Fibroblast of lung (primary cell): ENCODE data around the gene CNTROB.

Experiments
- CTCF ChIP-seq, 2 donors: IDR thresholded peaks in 1 of 2; conservative IDR thresholded peaks in 1 of 2; 1 replicate in 1 of 2; 2 replicates in 1 of 2; pipeline ENCODE4 v1.5.1; 2011 to 2012; ENCODE audit warnings: low read length in 2 of 2, control low read depth in 1 of 2, inconsistent platforms in 1 of 2, low read depth in 1 of 2, mild to moderate bottlenecking in 1 of 2
- EZH2 ChIP-seq: IDR thresholded peaks from 2 replicates; pipeline ENCODE4 v1.5.1; 2012; ENCODE audit warnings: low read length, control low read depth, mild to moderate bottlenecking; ENCODE audit errors: missing control alignments

- no peak for TF ChIP-seq CTCF (conservative IDR thresholded peaks at IDR 0.05 in 1 of 2, IDR thresholded peaks at IDR 0.05 in 1 of 2; ENCODE audit: low read depth in 1 of 2, low read length in 2 of 2)
- no peak for TF ChIP-seq EZH2
Measured at GRCh38 chr17:7888184-7888920, 43.7 kb upstream of the CNTROB start, which contains the start of gene CHD3.
